ENCODE measurements around the gene CAV1. TPM values are rescaled to one million over a fixed set of nuclear protein-coding genes. Genes with fewer than 3 reads are reported as not detected.

Gene CAV1
- total and polyA plus RNA-seq, 12 donors = 4.0 to 35.4 (median 9.7) TPM

DNA sequence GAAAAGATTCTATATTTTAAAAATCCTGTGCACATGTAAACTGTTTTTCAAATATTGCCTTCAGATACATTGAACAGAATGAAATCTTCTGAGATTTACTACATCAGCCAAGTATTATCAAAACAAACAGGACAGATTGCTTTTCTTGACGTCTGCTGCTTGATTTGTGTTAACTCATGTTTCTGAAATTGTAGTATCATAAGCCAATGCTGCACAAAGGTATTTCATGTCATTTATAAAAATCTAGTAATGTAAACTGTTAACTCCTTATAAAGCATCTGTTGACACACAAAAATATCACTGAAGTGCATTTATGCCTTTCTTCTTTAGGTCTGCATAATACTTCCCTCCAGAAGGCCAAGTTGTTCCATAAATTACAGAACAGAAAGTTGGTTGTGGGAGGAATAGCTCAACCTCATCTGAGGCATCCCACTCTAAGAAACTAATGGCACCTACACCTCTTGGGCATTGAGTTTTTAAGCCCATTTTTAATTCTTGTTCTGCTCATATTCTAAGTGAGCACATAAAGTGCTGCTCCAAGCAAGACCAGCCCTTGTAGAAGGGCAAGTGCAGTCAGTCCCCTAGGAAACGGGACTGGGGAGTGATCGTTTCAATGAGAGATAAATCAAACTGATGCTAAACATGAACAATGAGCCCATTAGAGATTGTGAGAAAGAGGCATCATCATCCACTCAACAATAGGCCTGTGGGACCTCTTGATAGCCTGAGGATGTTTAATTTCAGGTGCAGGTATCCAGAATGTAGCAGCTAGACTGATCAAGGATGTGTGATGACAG lies 28.5 kb downstream of the CAV1 start:
- Histone ChIP-seq H3K27ac (no peak overlapping the region), H3K4me1 (replicated peaks in 1 of 2) (no peaks in the 10 kb centered on the region), H3K36me3 (replicated peaks in 1 of 2) (no peaks in the 10 kb centered on the region), H3K4me3 (no peak overlapping the region), H3K27me3 (no peaks in the 10 kb centered on the region), H3K9me3 (replicated peaks in 1 of 3) (no peaks in the 10 kb centered on the region)
- DNase-seq = no peak
- TF ChIP-seq POLR2A (IDR thresholded peaks at IDR 0.05) = no peak
- TF ChIP-seq, protein P1, sequence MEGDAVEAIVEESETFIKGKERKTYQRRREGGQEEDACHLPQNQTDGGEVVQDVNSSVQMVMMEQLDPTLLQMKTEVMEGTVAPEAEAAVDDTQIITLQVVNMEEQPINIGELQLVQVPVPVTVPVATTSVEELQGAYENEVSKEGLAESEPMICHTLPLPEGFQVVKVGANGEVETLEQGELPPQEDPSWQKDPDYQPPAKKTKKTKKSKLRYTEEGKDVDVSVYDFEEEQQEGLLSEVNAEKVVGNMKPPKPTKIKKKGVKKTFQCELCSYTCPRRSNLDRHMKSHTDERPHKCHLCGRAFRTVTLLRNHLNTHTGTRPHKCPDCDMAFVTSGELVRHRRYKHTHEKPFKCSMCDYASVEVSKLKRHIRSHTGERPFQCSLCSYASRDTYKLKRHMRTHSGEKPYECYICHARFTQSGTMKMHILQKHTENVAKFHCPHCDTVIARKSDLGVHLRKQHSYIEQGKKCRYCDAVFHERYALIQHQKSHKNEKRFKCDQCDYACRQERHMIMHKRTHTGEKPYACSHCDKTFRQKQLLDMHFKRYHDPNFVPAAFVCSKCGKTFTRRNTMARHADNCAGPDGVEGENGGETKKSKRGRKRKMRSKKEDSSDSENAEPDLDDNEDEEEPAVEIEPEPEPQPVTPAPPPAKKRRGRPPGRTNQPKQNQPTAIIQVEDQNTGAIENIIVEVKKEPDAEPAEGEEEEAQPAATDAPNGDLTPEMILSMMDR (IDR thresholded peaks at IDR 0.05) = no peak
- intact Hi-C loops (cut with DNase I) = no loop called here
- WGBS, 4 donors = 57 to 67% (median 62%) methylated on average over 3 of the region's 3 CpGs

- TF ChIP-seq, protein P1 (IDR thresholded peaks at IDR 0.05) = no peak
- no peak for TF ChIP-seq POLR2A (IDR thresholded peaks at IDR 0.05)
Measured at GRCh38 chr7:116554436-116554835, 29.6 kb downstream of the CAV1 start.

GRCh38 chr7:116554911-116555310 lies 30.1 kb downstream of the CAV1 start:
- Histone ChIP-seq H3K4me3 (no peak overlapping the region), H3K27ac (no peak overlapping the region), H3K36me3 (replicated peaks in 1 of 2) (no peaks in the 10 kb centered on the region), H3K4me1 (replicated peaks in 1 of 2) (no peaks in the 10 kb centered on the region), H3K27me3 (no peaks in the 10 kb centered on the region), H3K9me3 (replicated peaks in 1 of 3) (no peaks in the 10 kb centered on the region)
- 68 to 74% (median 70%) methylated on average over 4 of the region's 4 CpGs for WGBS, 4 donors
- TF ChIP-seq, protein P1 (IDR thresholded peaks at IDR 0.05) = no peak
- no peak for TF ChIP-seq POLR2A (IDR thresholded peaks at IDR 0.05)
- no peak for DNase-seq
- intact Hi-C loops (cut with DNase I) = no loop called here

More at GRCh38 chr7:116554436-116554835, 29.6 kb downstream of the CAV1 start:
- Histone ChIP-seq H3K27me3 (no peaks in the 10 kb centered on the region), H3K4me3 (no peak overlapping the region), H3K36me3 (replicated peaks in 1 of 2) (no peaks in the 10 kb centered on the region), H3K9me3 (replicated peaks in 1 of 3) (no peaks in the 10 kb centered on the region), H3K27ac (no peak overlapping the region), H3K4me1 (replicated peaks in 1 of 2) (no peaks in the 10 kb centered on the region)
- intact Hi-C loops (cut with DNase I) = no loop called here
- DNase-seq = peak in 1 of 7 donors; percentile 21

GRCh38 chr7:116557066-116557585 lies 32.3 kb downstream of the CAV1 start:
- no peak for DNase-seq
- H3K27ac ChIP-seq = no peak overlapping the region
- H3K9me3 ChIP-seq (replicated peaks in 1 of 3) = no peaks in the 10 kb centered on the region
- no peak for TF ChIP-seq POLR2A (IDR thresholded peaks at IDR 0.05)
- TF ChIP-seq, protein P1 (IDR thresholded peaks at IDR 0.05) = no peak
- intact Hi-C loops (cut with DNase I) = no loop called here
- peaks cover 3% of the 10 kb centered on the region for H3K27me3 ChIP-seq
- WGBS, 4 donors = 81 to 88% (median 85%) methylated on average over 3 of the region's 3 CpGs
- no peaks in the 10 kb centered on the region for H3K36me3 ChIP-seq (replicated peaks in 1 of 2)
- H3K4me1 ChIP-seq (replicated peaks in 1 of 2) = no peaks in the 10 kb centered on the region
- H3K4me3 ChIP-seq = no peak overlapping the region
